NCI-H460 (cell line): ENCODE data around the gene SPDEF. TPM values are rescaled to one million over a fixed set of nuclear protein-coding genes. Genes with fewer than 3 reads are reported as not detected.

Source experiments
- DNase-seq: peaks from one replicate; pipeline ENCODE4 v3.0.0-alpha.2; 2016; ENCODE audit warnings: low read depth; ENCODE audit errors: extremely low read depth
- total RNA-seq: library from RNA; depleted of rRNA; stranded (reverse); fragments of >200 nt; shearing (Covaris generic); gene quantifications from 2 replicates; pipeline ENCODE4 v1.2.3, GENCODE V29; 2014

SPDEF gene
- total RNA-seq, 1 experiment from 2014 or later = not detected

GRCh38 chr6:34584694-34585093 lies 28.6 kb upstream of the SPDEF start:
- DNase-seq = no peak

- DNase-seq = no peak
These were observed 27.9 kb upstream of the SPDEF start for GRCh38 chr6:34583861-34584604.

GRCh38 chr6:34583461-34583860 lies 27.3 kb upstream of the SPDEF start:
- DNase-seq = no peak

- DNase-seq = no peak
These were observed 25.4 kb upstream of the SPDEF start for GRCh38 chr6:34581561-34581920.

GRCh38 chr6:34580707-34581560 lies 24.8 kb upstream of the SPDEF start:
- no peak for DNase-seq

- DNase-seq = no peak
These were observed 22.5 kb upstream of the SPDEF start for GRCh38 chr6:34578445-34579262.

- no peak for DNase-seq
These were observed 20.3 kb upstream of the SPDEF start for GRCh38 chr6:34576286-34576955.

GRCh38 chr6:34575326-34575725 lies 19.2 kb upstream of the SPDEF start:
- DNase-seq = no peak

GRCh38 chr6:34574647-34575293 lies 18.6 kb upstream of the SPDEF start:
- no peak for DNase-seq

- DNase-seq = no peak
These were observed 17.5 kb upstream of the SPDEF start for GRCh38 chr6:34573567-34574183.

- no peak for DNase-seq
These were observed 16.5 kb upstream of the SPDEF start for GRCh38 chr6:34572585-34572984.

- no peak for DNase-seq
These were observed 15.9 kb upstream of the SPDEF start for GRCh38 chr6:34572021-34572420.

- DNase-seq = no peak
These were observed 15.3 kb upstream of the SPDEF start for GRCh38 chr6:34571388-34571787.

GRCh38 chr6:34570066-34570833 lies 14.1 kb upstream of the SPDEF start:
- DNase-seq = no peak

GRCh38 chr6:34569361-34569973 lies 13.3 kb upstream of the SPDEF start:
- no peak for DNase-seq

GRCh38 chr6:34568341-34569201 lies 12.4 kb upstream of the SPDEF start:
- DNase-seq = no peak

GRCh38 chr6:34566830-34567546 lies 10.9 kb upstream of the SPDEF start:
- no peak for DNase-seq
